Stimulated activated CD4-positive, alpha-beta T cell treated with anti-CD3 and anti-CD28 coated beads, Interleukin-15, amount 100 ng/mL, for 24 hours (primary cell): Measurements from ENCODE around the gene PSMB7.

Experiments used
- DNase-seq: peaks from one replicate; pipeline ENCODE4 v3.0.0-alpha.2; 2020

Gene PSMB7

GRCh38 chr9:124355039-124355940, 60.0 kb downstream of the PSMB7 start:
- DNase-seq, result no peak

GRCh38 chr9:124354346-124355038, 60.8 kb downstream of the PSMB7 start:
- DNase-seq, result no peak

GRCh38 chr9:124353811-124354274, 61.4 kb downstream of the PSMB7 start:
- no peak for DNase-seq

- DNase-seq, result no peak
Observed at GRCh38 chr9:124353166-124353768, 62.0 kb downstream of the PSMB7 start.

- DNase-seq, result no peak
Observed at GRCh38 chr9:124352616-124353015, 62.6 kb downstream of the PSMB7 start.

- no peak for DNase-seq
Observed at GRCh38 chr9:124351672-124352468, 63.4 kb downstream of the PSMB7 start.

GRCh38 chr9:124350494-124351263, 64.6 kb downstream of the PSMB7 start:
- DNase-seq, result no peak

GRCh38 chr9:124349675-124350493, 65.4 kb downstream of the PSMB7 start:
- DNase-seq, result no peak

GRCh38 chr9:124349267-124349666, 66.0 kb downstream of the PSMB7 start:
- no peak for DNase-seq

GRCh38 chr9:124348831-124349230, 66.4 kb downstream of the PSMB7 start:
- no peak for DNase-seq

GRCh38 chr9:124348363-124348762, 66.9 kb downstream of the PSMB7 start:
- no peak for DNase-seq

GRCh38 chr9:124347968-124348358, 67.3 kb downstream of the PSMB7 start:
- no peak for DNase-seq

- DNase-seq, result no peak
Observed at GRCh38 chr9:124347206-124347967, 67.9 kb downstream of the PSMB7 start.

GRCh38 chr9:124346347-124347163, 68.7 kb downstream of the PSMB7 start:
- DNase-seq, result no peak

GRCh38 chr9:124345751-124346281, 69.4 kb downstream of the PSMB7 start:
- DNase-seq, result no peak

GRCh38 chr9:124345063-124345462, 70.2 kb downstream of the PSMB7 start:
- DNase-seq, result no peak

GRCh38 chr9:124344291-124345050, 70.8 kb downstream of the PSMB7 start:
- DNase-seq, result no peak
